H1 (cell line): ENCODE results near the gene TEX10. TPM values are rescaled to one million over a fixed set of nuclear protein-coding genes. Genes with fewer than 3 reads are reported as not detected.

Experiments
- TAF7 ChIP-seq: optimal IDR thresholded peaks from 2 replicates; pipeline ENCODE3; 2011; ENCODE audit warnings: low read depth, mild to moderate bottlenecking, inconsistent platforms, low read length, moderate library complexity, borderline replicate concordance
- polyA plus RNA-seq, 7 experiments: library from polyadenylated mRNA; depleted of rRNA in 3 of 7; stranded (reverse) in 5 of 7; unstranded in 2 of 7; fragments of >200 nt in 5 of 7; fragments of 200-250 nt in 2 of 7; gene quantifications; 1 replicate in 5 of 7; 2 replicates in 1 of 7; 4 replicates in 1 of 7; pipeline versions ENCODE4 v1.2.1 to v1.2.3, GENCODE V29; 2011 to 2013; ENCODE audit warnings: missing spikeins in 2 of 7, mixed read lengths in 2 of 7
- total RNA-seq: library from RNA; stranded (reverse); fragmentation: NEBNext Ultra II Directional; extraction: Animal tissue kit (Norgen Biotek cat#: 25700); gene quantifications from 2 replicates; pipeline ENCODE4 v1.2.1, GENCODE V29; 2021

Gene TEX10
- total and polyA plus RNA-seq, 2 of the 8 experiments (the other 6 are each of a cell fraction or from before 2014, with no cell fraction given): 46.9 to 81.0 TPM

DNA sequence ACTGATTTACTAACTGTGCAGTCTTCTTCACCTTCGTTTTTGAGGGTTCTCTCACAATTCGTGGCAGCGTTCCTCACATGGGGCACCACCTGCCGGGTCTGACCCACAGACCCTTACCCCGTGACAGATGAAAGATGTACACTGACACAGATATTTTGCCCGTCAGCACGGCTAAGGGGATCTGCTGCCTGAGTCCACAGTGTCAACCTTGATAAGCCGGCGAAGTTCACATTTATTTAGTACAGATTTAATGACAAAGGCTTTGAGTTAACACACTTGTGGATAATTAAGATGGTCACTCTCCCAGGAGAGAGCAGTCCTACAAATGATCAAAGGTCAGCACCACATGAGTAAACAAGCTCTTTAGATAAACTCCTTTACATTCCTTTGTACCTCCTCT lies 15.9 kb upstream of the TEX10 start (continued):
- TF ChIP-seq TAF7: no peak
